Measurements from ENCODE around the gene MRC2.

MRC2 gene

GRCh38 chr17:62648251-62648955 is 20.9 kb downstream of the MRC2 start:
- no peak overlapping the region for H3K9ac ChIP-seq (ENCODE audit: low read length)
- H3K27ac ChIP-seq (ENCODE audit: low read depth, low read length) = no peak overlapping the region
- no peaks in the 10 kb centered on the region for H3F3A ChIP-seq (ENCODE audit: insufficient read depth)

GRCh38 chr17:62648956-62649294 is 21.5 kb downstream of the MRC2 start:
- Histone ChIP-seq H3K9ac (ENCODE audit: low read length) (no peak overlapping the region), H2AFZ (ENCODE audit: low read depth, low read length, severe bottlenecking) (no peak overlapping the region), H3K27ac (ENCODE audit: low read depth, low read length) (no peak overlapping the region), H3K4me3 (ENCODE audit: insufficient read depth, low read length, poor library complexity, severe bottlenecking) (no peak overlapping the region), H4K20me1 (ENCODE audit: low read depth, low read length) (no peaks in the 10 kb centered on the region), H3F3A (ENCODE audit: insufficient read depth) (no peaks in the 10 kb centered on the region), H3K79me2 (ENCODE audit: insufficient read depth, low read length) (no peaks in the 10 kb centered on the region), H3K9me2 (replicated peaks; ENCODE audit: insufficient read depth, low read length) (no peaks in the 10 kb centered on the region), H3K36me3 (ENCODE audit: low read length) (no peaks in the 10 kb centered on the region), H3K4me2 (ENCODE audit: low read depth, low read length, poor library complexity, severe bottlenecking) (no peak overlapping the region), H3K27me3 (ENCODE audit: low read length) (no peaks in the 10 kb centered on the region; the same call in 1 of the 2 replicates), H3K9me3 (ENCODE audit: insufficient read depth, low read length) (no peaks in the 10 kb centered on the region)
- TF ChIP-seq, protein P1, sequence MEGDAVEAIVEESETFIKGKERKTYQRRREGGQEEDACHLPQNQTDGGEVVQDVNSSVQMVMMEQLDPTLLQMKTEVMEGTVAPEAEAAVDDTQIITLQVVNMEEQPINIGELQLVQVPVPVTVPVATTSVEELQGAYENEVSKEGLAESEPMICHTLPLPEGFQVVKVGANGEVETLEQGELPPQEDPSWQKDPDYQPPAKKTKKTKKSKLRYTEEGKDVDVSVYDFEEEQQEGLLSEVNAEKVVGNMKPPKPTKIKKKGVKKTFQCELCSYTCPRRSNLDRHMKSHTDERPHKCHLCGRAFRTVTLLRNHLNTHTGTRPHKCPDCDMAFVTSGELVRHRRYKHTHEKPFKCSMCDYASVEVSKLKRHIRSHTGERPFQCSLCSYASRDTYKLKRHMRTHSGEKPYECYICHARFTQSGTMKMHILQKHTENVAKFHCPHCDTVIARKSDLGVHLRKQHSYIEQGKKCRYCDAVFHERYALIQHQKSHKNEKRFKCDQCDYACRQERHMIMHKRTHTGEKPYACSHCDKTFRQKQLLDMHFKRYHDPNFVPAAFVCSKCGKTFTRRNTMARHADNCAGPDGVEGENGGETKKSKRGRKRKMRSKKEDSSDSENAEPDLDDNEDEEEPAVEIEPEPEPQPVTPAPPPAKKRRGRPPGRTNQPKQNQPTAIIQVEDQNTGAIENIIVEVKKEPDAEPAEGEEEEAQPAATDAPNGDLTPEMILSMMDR (IDR thresholded peaks at IDR 0.05; ENCODE audit: insufficient read depth, low read length, poor library complexity, severe bottlenecking) = no peak
- TF ChIP-seq EZH2phosphoT487 (conservative IDR thresholded peaks at IDR 0.05; ENCODE audit: low read length) = no peak

More at GRCh38 chr17:62648251-62648955, 20.9 kb downstream of the MRC2 start:
- TF ChIP-seq, protein P1 (IDR thresholded peaks at IDR 0.05; ENCODE audit: insufficient read depth, low read length, poor library complexity, severe bottlenecking) = no peak
- no peak for TF ChIP-seq EZH2phosphoT487 (conservative IDR thresholded peaks at IDR 0.05; ENCODE audit: low read length)
- no peaks in the 10 kb centered on the region; the same call in 1 of the 2 replicates for H3K27me3 ChIP-seq (ENCODE audit: low read length)
- H3K4me3 ChIP-seq (ENCODE audit: insufficient read depth, low read length, poor library complexity, severe bottlenecking) = no peak overlapping the region
- H3K79me2 ChIP-seq (ENCODE audit: insufficient read depth, low read length) = no peaks in the 10 kb centered on the region
- H3K9me3 ChIP-seq (ENCODE audit: insufficient read depth, low read length) = no peaks in the 10 kb centered on the region
- no peak overlapping the region for H2AFZ ChIP-seq (ENCODE audit: low read depth, low read length, severe bottlenecking)
- no peaks in the 10 kb centered on the region for H3K9me2 ChIP-seq (replicated peaks; ENCODE audit: insufficient read depth, low read length)
- H3K36me3 ChIP-seq (ENCODE audit: low read length) = no peaks in the 10 kb centered on the region
- H4K20me1 ChIP-seq (ENCODE audit: low read depth, low read length) = no peaks in the 10 kb centered on the region
- H3K4me2 ChIP-seq (ENCODE audit: low read depth, low read length, poor library complexity, severe bottlenecking) = no peak overlapping the region

DNA sequence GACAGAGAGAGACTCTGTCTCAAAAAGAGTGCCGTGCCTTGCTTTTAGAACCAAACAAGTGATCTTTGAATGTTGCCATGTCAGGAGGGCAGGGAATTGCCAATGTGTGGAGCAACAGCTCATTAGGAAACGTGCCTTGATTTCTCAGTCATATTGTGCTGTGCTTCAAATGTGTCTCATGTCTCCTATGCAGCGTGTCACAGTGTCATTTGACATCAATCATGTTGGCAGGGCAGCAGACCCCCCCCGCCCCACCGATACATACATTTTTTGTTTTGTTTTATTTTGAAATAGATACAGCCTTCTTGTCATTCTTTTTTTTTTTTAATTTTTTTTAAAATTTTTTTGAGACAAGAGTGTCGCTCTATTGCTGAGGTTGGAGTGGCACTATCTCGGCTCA is 22.1 kb downstream of the MRC2 start:
- H3K27me3 ChIP-seq (ENCODE audit: low read length) = no peaks in the 10 kb centered on the region; the same call in 1 of the 2 replicates
- no peaks in the 10 kb centered on the region for H3K36me3 ChIP-seq (ENCODE audit: low read length)
- no peak overlapping the region for H3K4me2 ChIP-seq (ENCODE audit: low read depth, low read length, poor library complexity, severe bottlenecking)
- H4K20me1 ChIP-seq (ENCODE audit: low read depth, low read length) = no peaks in the 10 kb centered on the region
- H3K9me2 ChIP-seq (replicated peaks; ENCODE audit: insufficient read depth, low read length) = no peaks in the 10 kb centered on the region
- H3K9me3 ChIP-seq (ENCODE audit: insufficient read depth, low read length) = no peaks in the 10 kb centered on the region
- TF ChIP-seq, protein P1 (IDR thresholded peaks at IDR 0.05; ENCODE audit: insufficient read depth, low read length, poor library complexity, severe bottlenecking) = no peak
- no peak for TF ChIP-seq EZH2phosphoT487 (conservative IDR thresholded peaks at IDR 0.05; ENCODE audit: low read length)
- no peaks in the 10 kb centered on the region for H3K79me2 ChIP-seq (ENCODE audit: insufficient read depth, low read length)
- no peak overlapping the region for H3K9ac ChIP-seq (ENCODE audit: low read length)
- H3K4me3 ChIP-seq (ENCODE audit: insufficient read depth, low read length, poor library complexity, severe bottlenecking) = no peak overlapping the region
- H2AFZ ChIP-seq (ENCODE audit: low read depth, low read length, severe bottlenecking) = no peak overlapping the region
- H3F3A ChIP-seq (ENCODE audit: insufficient read depth) = no peaks in the 10 kb centered on the region
- H3K27ac ChIP-seq (ENCODE audit: low read depth, low read length) = no peak overlapping the region
